ENCODE measurements around the gene RERG.

Gene RERG

DNA sequence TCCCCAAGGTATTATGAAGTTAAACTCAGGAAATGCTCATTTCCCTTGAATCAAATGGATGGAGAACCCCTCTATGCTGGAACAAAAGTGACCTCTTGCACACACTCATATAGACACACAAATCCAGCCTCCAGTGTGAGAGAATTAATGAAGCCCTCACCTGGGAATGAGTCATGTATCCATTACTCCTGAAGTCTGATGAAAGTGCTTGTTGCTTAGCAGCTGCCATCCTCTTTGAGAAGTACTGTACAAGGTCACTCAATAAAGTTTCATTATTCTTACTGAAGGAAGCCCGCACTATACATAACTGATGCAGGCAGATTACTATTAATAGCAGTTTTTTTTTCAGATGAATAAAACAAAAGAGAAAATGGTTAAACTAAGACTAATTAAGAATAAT, 102.3 kb downstream of the RERG start:
- no peak for TF ChIP-seq ZFX (IDR thresholded peaks at IDR 0.05; ENCODE audit: borderline replicate concordance)
- TF ChIP-seq, protein P1, sequence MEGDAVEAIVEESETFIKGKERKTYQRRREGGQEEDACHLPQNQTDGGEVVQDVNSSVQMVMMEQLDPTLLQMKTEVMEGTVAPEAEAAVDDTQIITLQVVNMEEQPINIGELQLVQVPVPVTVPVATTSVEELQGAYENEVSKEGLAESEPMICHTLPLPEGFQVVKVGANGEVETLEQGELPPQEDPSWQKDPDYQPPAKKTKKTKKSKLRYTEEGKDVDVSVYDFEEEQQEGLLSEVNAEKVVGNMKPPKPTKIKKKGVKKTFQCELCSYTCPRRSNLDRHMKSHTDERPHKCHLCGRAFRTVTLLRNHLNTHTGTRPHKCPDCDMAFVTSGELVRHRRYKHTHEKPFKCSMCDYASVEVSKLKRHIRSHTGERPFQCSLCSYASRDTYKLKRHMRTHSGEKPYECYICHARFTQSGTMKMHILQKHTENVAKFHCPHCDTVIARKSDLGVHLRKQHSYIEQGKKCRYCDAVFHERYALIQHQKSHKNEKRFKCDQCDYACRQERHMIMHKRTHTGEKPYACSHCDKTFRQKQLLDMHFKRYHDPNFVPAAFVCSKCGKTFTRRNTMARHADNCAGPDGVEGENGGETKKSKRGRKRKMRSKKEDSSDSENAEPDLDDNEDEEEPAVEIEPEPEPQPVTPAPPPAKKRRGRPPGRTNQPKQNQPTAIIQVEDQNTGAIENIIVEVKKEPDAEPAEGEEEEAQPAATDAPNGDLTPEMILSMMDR (IDR thresholded peaks at IDR 0.05) = no peak

GRCh38 chr12:15116983-15117382, 104.2 kb downstream of the RERG start:
- TF ChIP-seq, protein P1 (IDR thresholded peaks at IDR 0.05) = no peak
- TF ChIP-seq ZFX (IDR thresholded peaks at IDR 0.05; ENCODE audit: borderline replicate concordance) = no peak

More for the DNA sequence above, 102.3 kb downstream of the RERG start:
- no peak overlapping the region for H3K27ac ChIP-seq

DNA sequence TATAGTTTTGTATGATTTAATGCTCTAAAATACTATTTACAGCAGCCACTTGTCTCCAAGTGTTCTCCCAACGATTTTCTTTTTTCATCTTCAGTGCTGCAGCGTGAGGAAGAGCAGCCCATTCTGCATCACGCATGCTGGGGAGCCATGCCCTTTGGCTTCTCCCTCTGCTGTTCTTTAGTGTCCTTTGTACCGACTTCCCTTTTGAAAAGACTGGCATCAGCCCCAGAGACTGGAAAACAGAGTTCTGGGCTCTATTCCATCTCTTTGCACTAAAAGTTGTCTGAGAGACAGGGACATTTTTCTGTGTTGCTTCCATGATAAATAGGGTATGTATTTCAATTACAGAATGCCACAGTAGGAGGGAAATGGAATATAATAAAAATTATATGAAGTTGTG, 105.1 kb downstream of the RERG start:
- no peak overlapping the region for H3K27ac ChIP-seq
- TF ChIP-seq, protein P1 (IDR thresholded peaks at IDR 0.05) = no peak
- TF ChIP-seq ZFX (IDR thresholded peaks at IDR 0.05; ENCODE audit: borderline replicate concordance) = no peak

More at GRCh38 chr12:15116983-15117382, 104.2 kb downstream of the RERG start:
- H3K27ac ChIP-seq = no peak overlapping the region

DNA sequence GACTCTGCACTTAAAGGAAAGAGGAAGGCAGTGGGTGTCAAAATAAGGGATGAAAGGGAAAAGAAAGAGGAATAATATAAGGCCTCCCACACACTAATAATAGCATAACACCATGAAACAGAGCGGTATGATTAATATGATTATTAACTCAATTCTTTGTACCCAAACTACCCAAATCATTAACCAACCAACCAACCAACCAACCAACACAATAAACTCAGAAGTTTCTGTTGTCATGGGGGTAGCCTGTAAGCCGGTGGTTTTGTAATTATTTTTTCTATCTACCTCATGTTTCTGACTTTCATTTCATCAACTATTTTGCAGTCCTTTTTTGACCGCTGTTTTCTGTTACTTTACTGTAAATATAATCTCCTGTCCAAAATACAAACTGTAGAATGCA, 105.8 kb downstream of the RERG start:
- no peak for TF ChIP-seq ZFX (IDR thresholded peaks at IDR 0.05; ENCODE audit: borderline replicate concordance)
- TF ChIP-seq, protein P1 (IDR thresholded peaks at IDR 0.05) = no peak
- H3K27ac ChIP-seq = no peak overlapping the region

GRCh38 chr12:15114501-15114900, 106.7 kb downstream of the RERG start:
- H3K27ac ChIP-seq = no peak overlapping the region
- TF ChIP-seq, protein P1 (IDR thresholded peaks at IDR 0.05) = no peak
- TF ChIP-seq ZFX (IDR thresholded peaks at IDR 0.05; ENCODE audit: borderline replicate concordance) = no peak

- H3K27ac ChIP-seq = no peak overlapping the region
- TF ChIP-seq, protein P1 (IDR thresholded peaks at IDR 0.05) = no peak
- TF ChIP-seq ZFX (IDR thresholded peaks at IDR 0.05; ENCODE audit: borderline replicate concordance) = no peak
Observed at GRCh38 chr12:15092826-15093225, 128.4 kb downstream of the RERG start.

DNA sequence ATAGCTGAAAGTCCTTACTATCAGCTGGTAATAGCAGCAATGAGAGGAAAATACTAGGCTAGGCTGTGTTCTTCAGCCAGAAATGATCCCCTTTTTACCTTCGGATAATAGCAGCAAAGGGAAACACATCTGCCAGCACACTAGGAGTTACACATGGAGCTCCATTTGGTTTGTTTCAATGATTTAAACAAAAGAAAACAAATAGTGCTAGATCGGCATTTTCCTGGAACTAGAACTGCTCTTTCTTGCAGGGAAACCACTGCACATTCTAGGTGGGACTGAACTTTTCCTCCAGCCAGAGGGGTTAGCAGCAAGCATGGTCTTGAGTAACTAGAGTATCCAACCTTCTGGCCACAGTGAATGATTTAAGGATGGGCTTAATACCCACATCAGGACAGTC, 130.8 kb downstream of the RERG start:
- TF ChIP-seq, protein P1 (IDR thresholded peaks at IDR 0.05) = no peak
- no peak for TF ChIP-seq ZFX (IDR thresholded peaks at IDR 0.05; ENCODE audit: borderline replicate concordance)
- no peak overlapping the region for H3K27ac ChIP-seq
